NOMO-1 (cell line): Measurements from ENCODE around the gene TTLL13.

Experiments
- DNase-seq, 2 experiments: peaks; one replicate each; lab custom pipeline; 2025; ENCODE audit not compliant: unreplicated experiment in 2 of 2; lab: John Stamatoyannopoulos, UW

Gene TTLL13

DNA sequence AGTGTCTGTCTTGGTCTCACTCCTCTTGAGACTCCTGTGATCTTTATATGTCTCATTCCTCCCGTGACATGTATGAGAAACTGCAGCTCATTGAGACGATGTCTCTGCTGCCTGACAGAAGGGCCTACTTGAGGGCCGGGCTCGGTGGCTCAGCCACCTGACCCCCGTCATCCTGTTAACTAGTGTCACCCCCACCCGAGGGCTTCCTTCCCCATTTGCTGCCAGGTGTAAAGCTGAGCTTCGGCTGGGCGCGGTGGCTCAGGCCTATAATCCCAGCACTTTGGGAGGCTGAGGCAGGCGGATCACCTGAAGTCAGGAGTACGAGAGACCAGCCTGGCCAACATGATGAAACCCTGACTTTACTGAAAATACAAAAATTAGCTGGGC is 35.5 kb upstream of the TTLL13 start:
- no peak for DNase-seq

DNA sequence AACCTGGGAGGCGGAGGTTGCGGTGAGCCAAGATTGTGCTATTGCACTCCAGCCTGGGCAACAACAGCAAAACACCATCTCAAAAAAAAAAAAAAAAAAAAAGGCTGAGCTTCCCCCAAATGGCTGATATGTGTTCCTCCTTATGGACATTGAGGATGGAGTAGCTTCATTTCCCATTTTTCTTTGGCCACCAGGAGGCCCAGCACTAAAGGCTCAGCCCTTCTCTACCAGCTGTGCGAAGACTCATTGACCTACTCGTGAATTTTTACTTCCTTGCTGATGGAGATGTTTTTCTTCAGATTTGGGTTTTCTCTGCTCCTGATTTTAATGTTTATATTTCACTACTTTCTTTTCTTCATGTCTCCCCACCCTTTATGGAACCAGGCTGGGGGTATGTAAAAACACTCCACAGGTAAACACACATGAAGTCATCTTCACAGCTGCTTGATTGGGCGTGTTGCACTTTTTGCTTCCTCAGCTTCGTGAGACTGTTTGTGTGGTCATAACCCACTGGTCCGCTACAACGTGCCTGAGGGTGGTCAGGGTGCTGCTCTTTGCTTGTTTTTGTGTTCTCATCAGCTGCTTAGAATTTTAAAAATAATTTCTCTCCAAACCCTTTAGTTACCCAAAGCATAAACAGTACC is 34.7 kb upstream of the TTLL13 start:
- no peak for DNase-seq

DNA sequence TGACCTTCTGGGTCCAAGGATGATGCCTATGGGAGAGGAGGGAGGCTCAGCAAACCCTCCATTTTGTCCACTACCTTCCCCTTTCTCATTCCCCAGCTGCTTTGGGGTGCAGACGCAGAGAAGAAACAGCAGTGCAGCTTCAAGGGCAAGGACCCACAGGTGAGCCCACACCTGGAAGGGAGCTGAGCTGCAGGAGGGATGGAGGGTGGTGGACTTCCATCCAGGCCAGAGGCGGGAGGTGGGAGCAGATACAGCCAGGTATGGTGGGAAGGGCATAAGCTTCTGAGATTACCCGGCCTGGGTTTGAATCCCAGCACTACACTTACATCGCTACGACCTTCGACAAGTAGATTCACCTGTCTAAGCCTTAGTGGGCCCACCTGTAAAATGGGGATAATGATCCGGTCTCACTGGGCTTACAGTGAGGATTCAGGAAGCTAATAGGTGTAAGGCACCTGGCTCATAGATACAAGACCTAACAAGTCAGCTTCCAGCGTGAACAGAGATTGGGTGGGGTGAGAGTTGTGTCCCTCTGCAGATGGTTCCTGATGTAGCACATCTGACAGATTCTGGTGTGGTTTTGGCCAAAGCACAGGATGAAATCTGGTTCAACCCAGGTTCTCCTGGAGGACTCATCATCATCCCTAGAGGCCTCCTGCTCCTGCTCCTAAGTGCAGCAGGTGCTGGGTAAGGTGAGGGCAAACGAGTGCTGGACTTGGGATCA is 31.5 kb upstream of the TTLL13 start:
- no peak for DNase-seq

DNA sequence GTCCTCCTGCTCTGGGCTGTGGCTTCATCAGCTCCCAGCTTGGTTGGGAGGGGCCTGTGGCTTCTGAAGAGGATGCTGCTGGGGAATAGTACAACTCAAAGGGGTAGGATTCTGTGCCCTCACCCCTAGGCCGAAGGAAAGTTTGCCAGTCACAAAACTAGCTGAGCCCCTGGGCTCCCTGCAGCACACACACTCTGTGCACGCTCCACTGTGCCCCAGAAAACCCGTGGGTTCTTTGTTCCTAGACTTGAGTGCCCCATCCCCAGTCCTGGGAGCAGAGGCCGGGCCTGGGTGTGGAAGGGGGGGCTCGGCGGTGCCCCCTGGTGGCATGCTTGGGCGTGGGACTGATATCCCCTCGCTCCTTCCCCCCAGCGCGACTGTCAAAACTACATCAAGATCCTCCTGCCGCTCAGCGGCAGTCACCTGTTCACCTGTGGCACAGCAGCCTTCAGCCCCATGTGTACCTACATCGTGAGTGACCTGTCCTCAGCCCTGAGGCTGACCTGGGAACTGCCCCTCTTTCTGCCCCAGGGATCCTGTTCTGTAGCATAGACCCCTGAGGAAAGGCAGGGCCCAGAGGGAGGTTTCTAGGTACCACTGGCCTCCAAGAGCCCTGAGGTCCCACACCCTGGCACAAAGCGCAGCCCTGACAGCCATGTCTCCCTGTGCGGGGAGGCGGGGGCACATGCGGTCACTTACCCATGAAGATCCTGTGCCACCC is 29.8 kb upstream of the TTLL13 start:
- peak; percentile 9 for DNase-seq

DNA sequence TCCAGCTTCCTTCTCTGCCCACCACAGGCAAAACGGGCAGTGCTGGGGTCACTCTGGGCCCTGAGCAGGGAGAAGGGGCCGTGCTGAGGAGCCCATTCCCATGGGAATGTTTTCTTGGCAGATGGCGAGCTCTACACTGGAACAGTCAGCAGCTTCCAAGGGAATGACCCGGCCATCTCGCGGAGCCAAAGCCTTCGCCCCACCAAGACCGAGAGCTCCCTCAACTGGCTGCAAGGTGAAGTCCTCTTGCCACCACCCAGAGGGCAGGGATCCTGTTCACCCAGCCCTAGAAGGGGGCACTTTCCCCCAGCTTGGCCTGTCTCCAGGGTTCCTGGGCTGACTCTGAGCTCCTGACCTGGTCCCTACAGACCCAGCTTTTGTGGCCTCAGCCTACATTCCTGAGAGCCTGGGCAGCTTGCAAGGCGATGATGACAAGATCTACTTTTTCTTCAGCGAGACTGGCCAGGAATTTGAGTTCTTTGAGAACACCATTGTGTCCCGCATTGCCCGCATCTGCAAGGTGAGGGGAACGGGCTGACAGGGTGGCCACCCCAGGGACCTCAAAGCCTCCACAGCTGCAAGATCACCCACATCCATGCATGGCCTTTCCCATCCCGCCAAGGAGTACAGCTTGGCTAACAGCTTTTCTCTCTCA is 28.0 kb upstream of the TTLL13 start:
- peak; percentile 10 to 49 for DNase-seq

DNA sequence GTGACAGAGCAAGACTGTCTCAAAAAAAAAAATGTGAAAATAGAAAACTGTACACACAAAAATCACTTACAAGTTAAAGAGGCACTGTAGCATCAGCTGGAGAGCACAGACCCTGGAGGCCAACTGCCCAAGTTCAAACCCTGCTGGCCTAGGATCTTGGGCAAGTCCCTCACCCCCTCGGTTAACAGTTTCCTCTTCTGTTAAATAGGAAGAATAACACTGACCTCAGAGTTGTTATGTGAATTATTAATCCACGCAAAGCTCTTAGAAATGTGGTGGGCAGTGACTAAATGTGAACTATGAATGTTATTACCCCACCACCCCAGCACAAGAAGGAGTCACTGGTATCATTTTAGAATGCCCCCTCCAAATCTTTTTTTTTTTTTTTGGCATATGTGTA is 26.8 kb upstream of the TTLL13 start:
- no peak for DNase-seq

DNA sequence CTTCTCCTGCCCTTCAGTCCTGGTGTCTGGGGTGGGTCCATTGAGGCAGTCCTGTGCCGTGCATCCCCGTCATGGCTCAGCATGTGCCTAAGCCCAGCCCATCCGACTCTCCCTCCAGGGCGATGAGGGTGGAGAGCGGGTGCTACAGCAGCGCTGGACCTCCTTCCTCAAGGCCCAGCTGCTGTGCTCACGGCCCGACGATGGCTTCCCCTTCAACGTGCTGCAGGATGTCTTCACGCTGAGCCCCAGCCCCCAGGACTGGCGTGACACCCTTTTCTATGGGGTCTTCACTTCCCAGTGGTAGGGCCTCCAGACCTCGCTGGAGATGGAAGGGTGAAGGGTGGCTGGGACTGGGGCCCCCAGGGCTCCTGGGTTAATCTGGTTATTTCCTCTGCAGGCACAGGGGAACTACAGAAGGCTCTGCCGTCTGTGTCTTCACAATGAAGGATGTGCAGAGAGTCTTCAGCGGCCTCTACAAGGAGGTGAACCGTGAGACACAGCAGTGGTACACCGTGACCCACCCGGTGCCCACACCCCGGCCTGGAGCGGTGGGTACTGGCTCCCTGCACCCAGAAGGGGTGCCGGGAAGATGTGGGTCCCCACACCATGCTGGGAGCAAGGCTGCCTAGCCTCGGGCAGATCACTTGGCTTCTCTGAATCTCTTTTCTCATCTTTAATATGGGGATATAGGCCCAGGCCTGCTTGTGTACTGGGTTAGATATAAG is 25.8 kb upstream of the TTLL13 start:
- DNase-seq: no peak

DNA sequence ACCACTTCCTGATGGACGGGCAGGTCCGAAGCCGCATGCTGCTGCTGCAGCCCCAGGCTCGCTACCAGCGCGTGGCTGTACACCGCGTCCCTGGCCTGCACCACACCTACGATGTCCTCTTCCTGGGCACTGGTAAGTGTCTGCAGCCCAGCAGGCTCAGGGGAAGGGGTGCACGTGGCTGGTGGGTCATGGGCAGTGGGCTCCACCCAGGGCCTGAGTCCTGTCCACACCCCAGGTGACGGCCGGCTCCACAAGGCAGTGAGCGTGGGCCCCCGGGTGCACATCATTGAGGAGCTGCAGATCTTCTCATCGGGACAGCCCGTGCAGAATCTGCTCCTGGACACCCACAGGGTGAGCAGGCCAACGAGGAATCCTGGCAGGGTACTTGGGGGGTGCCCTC is 24.3 kb upstream of the TTLL13 start:
- DNase-seq: no peak

DNA sequence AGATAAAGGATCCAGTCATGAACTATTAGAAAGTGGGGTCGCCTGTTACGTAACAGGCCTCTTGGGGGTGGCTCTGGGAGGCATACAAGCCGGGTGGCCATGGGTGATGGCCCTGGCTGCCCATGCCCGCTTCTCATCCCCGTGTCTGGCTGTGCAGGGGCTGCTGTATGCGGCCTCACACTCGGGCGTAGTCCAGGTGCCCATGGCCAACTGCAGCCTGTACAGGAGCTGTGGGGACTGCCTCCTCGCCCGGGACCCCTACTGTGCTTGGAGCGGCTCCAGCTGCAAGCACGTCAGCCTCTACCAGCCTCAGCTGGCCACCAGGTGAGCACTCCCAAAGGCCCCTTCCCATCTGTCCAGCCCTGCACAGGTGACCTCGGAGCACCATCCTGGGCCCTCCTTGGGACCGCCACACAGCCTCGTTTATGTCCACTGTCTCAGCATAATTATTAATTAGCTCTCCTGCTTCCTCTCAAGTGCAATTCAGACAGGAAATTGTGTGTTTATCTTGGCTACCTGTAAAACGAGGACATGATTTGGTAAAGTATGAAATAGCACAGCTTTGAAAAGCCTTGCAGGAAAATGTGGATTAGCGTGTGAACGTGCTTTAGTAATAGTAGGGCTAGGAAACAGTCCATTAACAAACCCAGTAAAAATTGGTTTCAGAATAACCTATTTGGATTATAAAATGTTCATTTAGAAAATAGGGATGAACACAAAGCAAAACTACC is 23.7 kb upstream of the TTLL13 start:
- no peak for DNase-seq

DNA sequence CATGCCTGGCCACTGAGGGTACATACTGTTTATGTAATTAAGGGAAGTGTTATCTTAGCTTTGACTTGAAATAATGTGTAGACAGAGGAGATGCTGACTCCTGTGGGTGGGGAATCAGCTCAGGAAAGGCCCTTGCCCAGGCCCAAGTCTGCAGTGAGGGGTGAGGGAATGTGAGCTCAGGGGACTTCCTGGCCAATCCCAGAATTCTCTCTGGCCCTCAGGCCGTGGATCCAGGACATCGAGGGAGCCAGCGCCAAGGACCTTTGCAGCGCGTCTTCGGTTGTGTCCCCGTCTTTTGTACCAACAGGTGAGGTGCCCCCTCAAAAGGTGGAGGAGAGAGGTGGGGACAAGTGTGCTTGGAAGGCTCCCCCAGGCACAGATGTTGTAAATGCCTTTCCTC is 22.0 kb upstream of the TTLL13 start:
- DNase-seq: no peak

DNA sequence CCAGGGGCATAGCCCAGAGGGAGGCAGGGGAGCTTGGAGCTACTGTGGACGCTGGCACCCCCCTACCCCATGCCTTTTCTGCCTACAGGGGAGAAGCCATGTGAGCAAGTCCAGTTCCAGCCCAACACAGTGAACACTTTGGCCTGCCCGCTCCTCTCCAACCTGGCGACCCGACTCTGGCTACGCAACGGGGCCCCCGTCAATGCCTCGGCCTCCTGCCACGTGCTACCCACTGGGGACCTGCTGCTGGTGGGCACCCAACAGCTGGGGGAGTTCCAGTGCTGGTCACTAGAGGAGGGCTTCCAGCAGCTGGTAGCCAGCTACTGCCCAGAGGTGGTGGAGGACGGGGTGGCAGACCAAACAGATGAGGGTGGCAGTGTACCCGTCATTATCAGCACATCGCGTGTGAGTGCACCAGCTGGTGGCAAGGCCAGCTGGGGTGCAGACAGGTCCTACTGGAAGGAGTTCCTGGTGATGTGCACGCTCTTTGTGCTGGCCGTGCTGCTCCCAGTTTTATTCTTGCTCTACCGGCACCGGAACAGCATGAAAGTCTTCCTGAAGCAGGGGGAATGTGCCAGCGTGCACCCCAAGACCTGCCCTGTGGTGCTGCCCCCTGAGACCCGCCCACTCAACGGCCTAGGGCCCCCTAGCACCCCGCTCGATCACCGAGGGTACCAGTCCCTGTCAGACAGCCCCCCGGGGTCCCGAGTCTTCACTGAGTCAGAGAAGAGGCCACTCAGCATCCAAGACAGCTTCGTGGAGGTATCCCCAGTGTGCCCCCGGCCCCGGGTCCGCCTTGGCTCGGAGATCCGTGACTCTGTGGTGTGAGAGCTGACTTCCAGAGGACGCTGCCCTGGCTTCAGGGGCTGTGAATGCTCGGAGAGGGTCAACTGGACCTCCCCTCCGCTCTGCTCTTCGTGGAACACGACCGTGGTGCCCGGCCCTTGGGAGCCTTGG is 21.3 kb upstream of the TTLL13 start:
- no peak for DNase-seq

DNA sequence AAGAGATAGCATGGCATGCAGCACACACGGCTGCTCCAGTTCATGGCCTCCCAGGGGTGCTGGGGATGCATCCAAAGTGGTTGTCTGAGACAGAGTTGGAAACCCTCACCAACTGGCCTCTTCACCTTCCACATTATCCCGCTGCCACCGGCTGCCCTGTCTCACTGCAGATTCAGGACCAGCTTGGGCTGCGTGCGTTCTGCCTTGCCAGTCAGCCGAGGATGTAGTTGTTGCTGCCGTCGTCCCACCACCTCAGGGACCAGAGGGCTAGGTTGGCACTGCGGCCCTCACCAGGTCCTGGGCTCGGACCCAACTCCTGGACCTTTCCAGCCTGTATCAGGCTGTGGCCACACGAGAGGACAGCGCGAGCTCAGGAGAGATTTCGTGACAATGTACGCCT is 20.4 kb upstream of the TTLL13 start:
- DNase-seq: no peak

DNA sequence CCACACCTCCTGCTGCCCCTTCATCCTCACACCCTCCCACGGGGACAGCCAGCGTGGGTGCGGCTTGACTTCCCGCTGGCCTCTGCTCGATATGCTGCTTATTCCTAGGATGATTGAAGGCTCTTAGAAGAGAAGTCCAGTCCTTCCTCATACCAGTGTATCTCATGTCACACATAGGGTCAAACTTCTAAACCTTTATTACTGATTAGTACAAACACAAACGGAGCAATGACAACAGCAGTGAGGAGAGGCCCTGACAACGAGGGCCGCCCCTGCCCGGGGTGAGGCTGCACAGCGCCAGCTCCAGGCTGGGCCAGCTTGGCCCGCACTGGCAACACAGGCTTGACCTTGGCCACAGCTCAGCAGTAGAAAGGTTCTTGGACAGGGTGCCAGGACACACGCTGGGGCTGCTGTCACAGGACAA is 19.3 kb upstream of the TTLL13 start:
- no peak for DNase-seq

DNA sequence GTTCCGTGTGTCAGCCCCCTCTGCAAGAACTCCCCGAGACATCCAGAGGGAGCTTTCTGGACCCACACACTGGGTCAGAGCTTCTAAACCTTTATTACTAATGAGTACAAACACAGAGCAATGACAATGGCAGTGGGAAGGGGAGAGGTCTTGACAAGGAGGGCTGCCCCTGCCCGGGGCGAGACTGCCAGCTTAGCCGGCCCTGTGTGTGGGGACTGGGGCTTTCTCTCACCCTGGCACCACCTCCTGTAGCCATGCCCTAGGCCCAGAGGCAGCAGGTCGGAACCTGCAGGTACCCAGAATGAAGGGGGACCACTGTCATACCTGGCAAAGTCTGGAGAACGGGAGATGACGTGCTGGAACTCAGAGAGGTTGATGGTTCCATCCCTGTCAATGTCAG is 18.7 kb upstream of the TTLL13 start:
- DNase-seq: no peak

DNA sequence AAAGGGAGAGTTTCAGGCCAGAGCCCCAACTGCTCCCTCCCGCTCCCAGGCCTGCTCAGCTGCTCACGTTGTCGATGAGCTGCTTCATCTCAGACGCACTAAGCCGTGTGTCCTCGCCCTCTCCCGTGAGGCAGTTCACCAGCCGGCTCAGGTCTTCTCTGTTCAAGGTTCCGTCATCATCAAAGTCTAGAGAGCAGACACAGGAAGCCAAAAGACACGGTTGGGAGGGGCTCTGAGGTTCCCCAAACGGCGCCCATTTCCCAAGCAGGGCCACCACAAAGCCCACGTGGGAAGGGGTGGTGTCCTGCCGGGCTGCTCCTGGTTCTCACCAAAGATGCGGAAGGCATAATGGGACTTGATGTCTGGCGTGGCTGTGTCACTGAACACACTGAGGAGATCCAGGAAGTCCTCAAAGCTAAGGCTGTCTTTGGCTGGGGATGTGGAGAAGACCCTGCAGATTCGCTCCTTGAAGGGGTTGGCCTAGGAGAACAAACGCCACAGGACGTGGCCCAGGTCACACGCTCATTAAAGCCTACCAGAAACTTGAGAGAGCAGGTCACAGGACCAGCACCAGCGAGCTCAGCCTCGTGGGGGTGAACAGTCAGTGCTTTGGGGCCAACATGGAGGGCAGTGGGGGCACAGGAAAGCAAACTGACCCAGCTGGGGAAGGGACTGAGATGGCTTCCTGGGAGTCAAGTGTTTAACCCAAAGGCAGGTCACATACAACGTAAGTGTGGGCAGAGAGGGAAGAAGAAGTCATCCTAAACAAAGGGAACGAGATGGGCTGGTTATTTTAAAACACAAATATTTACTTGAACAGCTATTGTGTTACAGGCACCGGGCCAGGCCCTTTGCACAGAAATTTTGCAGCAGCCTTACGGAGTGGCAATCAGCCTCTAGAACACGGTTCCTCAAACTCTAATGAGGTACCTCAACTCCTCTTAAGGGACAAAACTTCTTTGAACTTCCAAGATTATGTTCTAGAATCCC is 18.0 kb upstream of the TTLL13 start:
- DNase-seq: peak in 1 of 2 experiments; percentile 21

DNA sequence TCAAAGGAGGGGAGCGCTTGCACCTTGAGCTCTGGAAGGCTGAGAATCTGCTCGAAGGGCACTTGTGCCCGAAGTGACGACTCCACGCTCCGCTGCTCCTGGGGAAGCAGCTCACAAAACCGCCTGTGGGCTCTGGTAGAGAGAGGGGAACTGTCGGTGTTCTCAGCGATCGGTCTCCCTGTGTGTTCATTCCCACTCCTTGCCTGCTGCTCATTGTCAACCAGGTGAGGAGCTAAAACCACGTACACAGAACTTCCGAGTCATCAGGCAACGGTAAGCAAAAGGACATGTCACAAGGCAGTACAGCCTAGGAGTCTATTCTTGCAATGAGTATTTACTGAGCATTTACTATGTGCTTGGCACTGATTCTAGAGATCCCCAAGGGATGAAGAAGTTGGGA is 17.2 kb upstream of the TTLL13 start:
- no peak for DNase-seq

DNA sequence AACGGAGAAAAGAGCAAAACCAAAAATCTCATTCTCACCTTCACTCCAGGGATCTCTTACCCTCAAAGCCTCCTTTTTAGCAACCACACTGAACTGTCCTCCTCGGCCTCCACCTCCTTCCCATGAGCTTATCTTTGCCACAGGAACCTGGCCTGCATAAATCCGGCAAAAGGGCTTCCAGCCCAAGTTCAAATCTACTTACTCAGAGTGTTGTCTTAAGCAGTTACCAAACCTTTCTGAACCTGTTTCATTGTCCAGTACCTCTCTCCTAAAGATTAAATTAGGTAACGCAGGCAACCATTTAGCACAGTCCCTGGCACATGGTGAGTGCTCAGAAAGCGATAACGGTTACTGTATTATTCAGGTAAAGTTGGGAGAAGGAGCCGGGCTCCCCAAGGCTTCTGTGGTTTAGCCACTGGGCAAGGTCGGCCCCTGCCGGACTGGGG is 16.4 kb upstream of the TTLL13 start:
- peak in 1 of 2 experiments; percentile 44 for DNase-seq
